OCI-LY3 (cell line): ENCODE measurements around the gene DNAH1.

Experiments used
- EZH2phosphoT487 ChIP-seq: fragments of 200-600 bp; shearing (Covaris generic); IDR thresholded peaks from 2 replicates; pipeline ENCODE4 v1.6.1; 2018; ENCODE audit warnings: antibody characterized with exemption, mixed run types, low read depth
- TF ChIP-seq, protein P1 (sequence below): fragments of 200-600, 300-600 bp; sonication (generic); IDR thresholded peaks from 2 replicates; pipeline ENCODE4 v1.5.1; 2014; ENCODE audit warnings: antibody characterized with exemption, low read length, low read depth

DNA sequence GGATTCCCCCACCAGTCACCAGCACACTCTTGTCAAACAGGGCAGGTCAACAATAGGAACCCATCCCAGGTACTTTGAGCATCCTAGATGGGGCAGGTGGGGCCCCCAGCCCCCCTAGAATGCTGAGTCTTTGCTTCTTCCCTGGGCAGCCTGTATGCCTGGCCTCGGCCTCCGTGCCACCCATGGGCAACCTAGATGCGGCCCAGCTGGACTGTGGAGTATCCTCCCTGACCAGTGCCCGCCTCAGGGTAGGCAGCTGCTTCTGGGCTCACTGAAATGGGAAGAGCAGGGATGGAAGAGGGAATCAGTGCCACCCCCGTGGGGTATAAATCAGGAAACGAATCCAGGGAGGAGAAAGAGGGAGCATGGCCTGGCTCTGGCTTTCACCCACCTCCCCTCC lies 10.9 kb downstream of the DNAH1 start:
- TF ChIP-seq, protein P1, sequence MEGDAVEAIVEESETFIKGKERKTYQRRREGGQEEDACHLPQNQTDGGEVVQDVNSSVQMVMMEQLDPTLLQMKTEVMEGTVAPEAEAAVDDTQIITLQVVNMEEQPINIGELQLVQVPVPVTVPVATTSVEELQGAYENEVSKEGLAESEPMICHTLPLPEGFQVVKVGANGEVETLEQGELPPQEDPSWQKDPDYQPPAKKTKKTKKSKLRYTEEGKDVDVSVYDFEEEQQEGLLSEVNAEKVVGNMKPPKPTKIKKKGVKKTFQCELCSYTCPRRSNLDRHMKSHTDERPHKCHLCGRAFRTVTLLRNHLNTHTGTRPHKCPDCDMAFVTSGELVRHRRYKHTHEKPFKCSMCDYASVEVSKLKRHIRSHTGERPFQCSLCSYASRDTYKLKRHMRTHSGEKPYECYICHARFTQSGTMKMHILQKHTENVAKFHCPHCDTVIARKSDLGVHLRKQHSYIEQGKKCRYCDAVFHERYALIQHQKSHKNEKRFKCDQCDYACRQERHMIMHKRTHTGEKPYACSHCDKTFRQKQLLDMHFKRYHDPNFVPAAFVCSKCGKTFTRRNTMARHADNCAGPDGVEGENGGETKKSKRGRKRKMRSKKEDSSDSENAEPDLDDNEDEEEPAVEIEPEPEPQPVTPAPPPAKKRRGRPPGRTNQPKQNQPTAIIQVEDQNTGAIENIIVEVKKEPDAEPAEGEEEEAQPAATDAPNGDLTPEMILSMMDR = no peak
- no peak for TF ChIP-seq EZH2phosphoT487
